ENCODE results near the gene ABCD2. TPM values are rescaled to one million over a fixed set of nuclear protein-coding genes. Genes with fewer than 3 reads are reported as not detected.

ABCD2 gene
- total RNA-seq (8.8 TPM), polyA plus RNA-seq (10 to 100 TPM in 1 of 4 donors, 1 to 10 TPM in 3; 6.4 to 11.9 (median 7.9) TPM)

GRCh38 chr12:39619660-39620433 is at the start of gene ABCD2:
ABCD2 (minus strand) TSS chr12:39619803; CDS start chr12:39619615, 188 bp downstream.
- ATAC-seq (ENCODE audit: low read depth in 2 of 2), result peak; percentile 81 to 82
- H3K9me3 ChIP-seq (ENCODE audit: control insufficient read depth in 2 of 2, low read length in 2 of 2), result no peaks in the 10 kb centered on the region
- H3K27me3 ChIP-seq (ENCODE audit: control insufficient read depth, insufficient read depth, low read length), result no peaks in the 10 kb centered on the region
- peak within 1 kb of the TSS; percentile 92 for H3K27ac ChIP-seq (ENCODE audit: insufficient read depth, low read length, poor library complexity, severe bottlenecking)
- peaks cover 10 to 39% (median 25%) of the 10 kb centered on the region in 4 donors for H3K4me1 Mint-ChIP-seq
- H3K4me3 ChIP-seq (ENCODE audit: low read depth, low read length), result peak within 1 kb of the TSS; percentile 99
- no peaks in the 10 kb centered on the region for H3K36me3 Mint-ChIP-seq
- no peak within 1 kb of the TSS for H3K27ac Mint-ChIP-seq
- H3K9me3 Mint-ChIP-seq, result no peaks in the 10 kb centered on the region
- H3K4me3 Mint-ChIP-seq, result no peak within 1 kb of the TSS
- H3K27me3 Mint-ChIP-seq, result no peaks in the 10 kb centered on the region
- peak; percentile 67 to 94 (median 84) for DNase-seq
- peaks cover 63% of the 10 kb centered on the region for H3K4me1 ChIP-seq (ENCODE audit: control insufficient read depth, insufficient read depth, low read length, poor library complexity, severe bottlenecking)
- no peaks in the 10 kb centered on the region for H3K36me3 ChIP-seq (ENCODE audit: control insufficient read depth, insufficient read depth, low read length)

DNA sequence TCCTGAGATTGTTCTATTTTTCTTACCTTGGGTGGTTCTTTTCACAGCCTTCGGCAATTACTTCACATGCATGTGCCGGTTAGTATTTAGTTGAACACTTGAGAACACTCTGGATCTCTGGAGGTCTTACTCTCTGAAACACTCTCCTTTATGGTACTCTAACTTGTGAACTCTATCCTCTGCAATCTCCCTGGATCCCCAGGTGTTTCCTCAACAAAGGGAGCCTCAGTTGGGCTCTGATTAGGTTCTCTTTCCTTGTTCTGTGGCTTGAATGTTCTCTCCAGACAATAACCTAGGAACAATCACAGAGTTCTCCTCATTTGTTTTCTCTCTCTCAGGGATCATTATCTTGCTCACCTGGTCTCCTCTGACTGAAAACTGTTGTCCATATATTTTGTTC is 40.5 kb upstream of the ABCD2 start:
- Mint-ChIP-seq H3K27ac (peak overlapping the region in 1 of 3 donors; percentile 70), H3K9me3 (peaks cover 1 to 15% (median 3%) of the 10 kb centered on the region in 7 donors), H3K4me3 (no peak overlapping the region), H3K27me3 (peaks cover 11% of the 10 kb centered on the region), H3K4me1 (peaks cover 2 to 12% (median 6%) of the 10 kb centered on the region in 4 donors), H3K36me3 (no peaks in the 10 kb centered on the region)
- Histone ChIP-seq H3K36me3 (ENCODE audit: control insufficient read depth, insufficient read depth, low read length) (no peaks in the 10 kb centered on the region), H3K4me3 (ENCODE audit: low read depth, low read length) (no peak overlapping the region), H3K27me3 (ENCODE audit: control insufficient read depth, insufficient read depth, low read length) (no peaks in the 10 kb centered on the region), H3K4me1 (ENCODE audit: control insufficient read depth, insufficient read depth, low read length, poor library complexity, severe bottlenecking) (no peaks in the 10 kb centered on the region), H3K9me3 (ENCODE audit: control insufficient read depth in 2 of 2, low read length in 2 of 2) (peaks cover 0 to 3% of the 10 kb centered on the region in 2 experiments), H3K27ac (ENCODE audit: insufficient read depth, low read length, poor library complexity, severe bottlenecking) (no peak overlapping the region)
- no peak for DNase-seq
- ATAC-seq (ENCODE audit: low read depth in 2 of 2), result no peak

GRCh38 chr12:39647383-39647782 is 27.8 kb upstream of the ABCD2 start:
- ATAC-seq (ENCODE audit: low read depth in 2 of 2), result no peak
- no peaks in the 10 kb centered on the region for H3K9me3 Mint-ChIP-seq
- no peak overlapping the region for H3K4me3 Mint-ChIP-seq

GRCh38 chr12:39646963-39647362 is 27.4 kb upstream of the ABCD2 start:
- H3K36me3 Mint-ChIP-seq, result no peaks in the 10 kb centered on the region
- no peaks in the 10 kb centered on the region for H3K9me3 Mint-ChIP-seq
- peaks cover 0 to 18% (median 6%) of the 10 kb centered on the region in 4 donors for H3K4me1 Mint-ChIP-seq

More at GRCh38 chr12:39647383-39647782, 27.8 kb upstream of the ABCD2 start:
- Mint-ChIP-seq H3K27ac (no peak overlapping the region), H3K27me3 (peaks cover 5% of the 10 kb centered on the region), H3K36me3 (no peaks in the 10 kb centered on the region), H3K4me1 (peaks cover 0 to 18% (median 6%) of the 10 kb centered on the region in 4 donors)
- H3K36me3 ChIP-seq (ENCODE audit: control insufficient read depth, insufficient read depth, low read length), result no peaks in the 10 kb centered on the region
- no peaks in the 10 kb centered on the region for H3K4me1 ChIP-seq (ENCODE audit: control insufficient read depth, insufficient read depth, low read length, poor library complexity, severe bottlenecking)
- H3K4me3 ChIP-seq (ENCODE audit: low read depth, low read length), result no peak overlapping the region
- no peaks in the 10 kb centered on the region for H3K27me3 ChIP-seq (ENCODE audit: control insufficient read depth, insufficient read depth, low read length)
- H3K27ac ChIP-seq (ENCODE audit: insufficient read depth, low read length, poor library complexity, severe bottlenecking), result no peak overlapping the region
- H3K9me3 ChIP-seq (ENCODE audit: control insufficient read depth in 2 of 2, low read length in 2 of 2), result no peaks in the 10 kb centered on the region
- DNase-seq, result no peak

GRCh38 chr12:39643052-39643451 is 23.4 kb upstream of the ABCD2 start:
- Histone ChIP-seq H3K4me1 (ENCODE audit: control insufficient read depth, insufficient read depth, low read length, poor library complexity, severe bottlenecking) (no peaks in the 10 kb centered on the region), H3K36me3 (ENCODE audit: control insufficient read depth, insufficient read depth, low read length) (no peaks in the 10 kb centered on the region), H3K27me3 (ENCODE audit: control insufficient read depth, insufficient read depth, low read length) (no peaks in the 10 kb centered on the region), H3K9me3 (ENCODE audit: control insufficient read depth in 2 of 2, low read length in 2 of 2) (no peaks in the 10 kb centered on the region), H3K4me3 (ENCODE audit: low read depth, low read length) (no peak overlapping the region), H3K27ac (ENCODE audit: insufficient read depth, low read length, poor library complexity, severe bottlenecking) (no peak overlapping the region)
- Mint-ChIP-seq H3K27me3 (peaks cover 16% of the 10 kb centered on the region), H3K27ac (no peak overlapping the region), H3K9me3 (no peaks in the 10 kb centered on the region), H3K4me1 (peaks cover 0 to 11% (median 6%) of the 10 kb centered on the region in 4 donors), H3K4me3 (no peak overlapping the region), H3K36me3 (no peaks in the 10 kb centered on the region)
- ATAC-seq (ENCODE audit: low read depth in 2 of 2), result no peak
- DNase-seq, result no peak

More at GRCh38 chr12:39646963-39647362, 27.4 kb upstream of the ABCD2 start:
- peak overlapping the region in 1 of 3 donors; percentile 67 for H3K27ac Mint-ChIP-seq
- Histone ChIP-seq H3K27ac (ENCODE audit: insufficient read depth, low read length, poor library complexity, severe bottlenecking) (no peak overlapping the region), H3K36me3 (ENCODE audit: control insufficient read depth, insufficient read depth, low read length) (no peaks in the 10 kb centered on the region), H3K9me3 (ENCODE audit: control insufficient read depth in 2 of 2, low read length in 2 of 2) (no peaks in the 10 kb centered on the region), H3K27me3 (ENCODE audit: control insufficient read depth, insufficient read depth, low read length) (no peaks in the 10 kb centered on the region), H3K4me3 (ENCODE audit: low read depth, low read length) (no peak overlapping the region), H3K4me1 (ENCODE audit: control insufficient read depth, insufficient read depth, low read length, poor library complexity, severe bottlenecking) (no peaks in the 10 kb centered on the region)
- no peak for DNase-seq
- H3K27me3 Mint-ChIP-seq, result peaks cover 9% of the 10 kb centered on the region
- no peak for ATAC-seq (ENCODE audit: low read depth in 2 of 2)
- no peak overlapping the region for H3K4me3 Mint-ChIP-seq

DNA sequence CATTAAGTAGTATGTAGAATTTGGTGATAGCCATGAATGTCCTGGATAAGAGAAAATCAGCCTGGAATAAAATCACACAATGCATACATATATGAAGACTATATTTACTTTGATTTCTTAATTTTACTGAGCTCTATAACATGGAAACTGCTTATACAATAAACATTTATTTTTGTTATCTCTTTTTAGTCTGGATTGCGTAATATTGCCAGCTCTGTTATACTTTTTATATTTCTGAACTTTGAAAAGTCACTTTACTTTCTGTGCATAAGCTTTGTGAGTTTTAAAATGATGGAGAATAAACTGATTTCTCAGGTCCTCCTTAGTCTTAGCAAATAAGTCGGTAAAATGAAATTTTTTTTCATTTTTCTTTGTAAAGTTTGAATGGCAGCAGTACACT is 19.2 kb upstream of the ABCD2 start:
- Mint-ChIP-seq H3K4me3 (no peak overlapping the region), H3K4me1 (peaks cover 0 to 1% (median 0%) of the 10 kb centered on the region in 4 donors), H3K27me3 (peaks cover 13% of the 10 kb centered on the region), H3K36me3 (no peaks in the 10 kb centered on the region), H3K9me3 (peaks cover 0 to 5% (median 0%) of the 10 kb centered on the region in 7 donors), H3K27ac (no peak overlapping the region)
- Histone ChIP-seq H3K27me3 (ENCODE audit: control insufficient read depth, insufficient read depth, low read length) (no peaks in the 10 kb centered on the region), H3K9me3 (ENCODE audit: control insufficient read depth in 2 of 2, low read length in 2 of 2) (no peaks in the 10 kb centered on the region), H3K4me3 (ENCODE audit: low read depth, low read length) (no peak overlapping the region), H3K36me3 (ENCODE audit: control insufficient read depth, insufficient read depth, low read length) (no peaks in the 10 kb centered on the region), H3K4me1 (ENCODE audit: control insufficient read depth, insufficient read depth, low read length, poor library complexity, severe bottlenecking) (no peaks in the 10 kb centered on the region), H3K27ac (ENCODE audit: insufficient read depth, low read length, poor library complexity, severe bottlenecking) (no peak overlapping the region)
- ATAC-seq (ENCODE audit: low read depth in 2 of 2), result no peak
- DNase-seq, result no peak

GRCh38 chr12:39638178-39638577 is 18.6 kb upstream of the ABCD2 start:
- no peak overlapping the region for H3K27ac ChIP-seq (ENCODE audit: insufficient read depth, low read length, poor library complexity, severe bottlenecking)
- no peak overlapping the region for H3K4me3 Mint-ChIP-seq
- no peak overlapping the region for H3K27ac Mint-ChIP-seq
- peaks cover 13% of the 10 kb centered on the region for H3K27me3 Mint-ChIP-seq
- no peaks in the 10 kb centered on the region for H3K4me1 ChIP-seq (ENCODE audit: control insufficient read depth, insufficient read depth, low read length, poor library complexity, severe bottlenecking)
- no peaks in the 10 kb centered on the region for H3K36me3 Mint-ChIP-seq
- ATAC-seq (ENCODE audit: low read depth in 2 of 2), result no peak
- H3K4me1 Mint-ChIP-seq, result peaks cover 0 to 1% (median 0%) of the 10 kb centered on the region in 4 donors
- H3K9me3 ChIP-seq (ENCODE audit: control insufficient read depth in 2 of 2, low read length in 2 of 2), result no peaks in the 10 kb centered on the region
- peaks cover 0 to 5% (median 0%) of the 10 kb centered on the region in 7 donors for H3K9me3 Mint-ChIP-seq
- no peak for DNase-seq
- H3K4me3 ChIP-seq (ENCODE audit: low read depth, low read length), result no peak overlapping the region
- H3K36me3 ChIP-seq (ENCODE audit: control insufficient read depth, insufficient read depth, low read length), result no peaks in the 10 kb centered on the region
- no peaks in the 10 kb centered on the region for H3K27me3 ChIP-seq (ENCODE audit: control insufficient read depth, insufficient read depth, low read length)

Data from CD4-positive, CD25-positive, alpha-beta regulatory T cell (primary cell).